ENCODE results near the gene WDFY4. TPM values are rescaled to one million over a fixed set of nuclear protein-coding genes. Genes with fewer than 3 reads are reported as not detected.

Gene WDFY4
- total and polyA plus RNA-seq, 2 of the 13 experiments (the other 11 are each of a cell fraction or from before 2014, with no cell fraction given) = not detected

DNA sequence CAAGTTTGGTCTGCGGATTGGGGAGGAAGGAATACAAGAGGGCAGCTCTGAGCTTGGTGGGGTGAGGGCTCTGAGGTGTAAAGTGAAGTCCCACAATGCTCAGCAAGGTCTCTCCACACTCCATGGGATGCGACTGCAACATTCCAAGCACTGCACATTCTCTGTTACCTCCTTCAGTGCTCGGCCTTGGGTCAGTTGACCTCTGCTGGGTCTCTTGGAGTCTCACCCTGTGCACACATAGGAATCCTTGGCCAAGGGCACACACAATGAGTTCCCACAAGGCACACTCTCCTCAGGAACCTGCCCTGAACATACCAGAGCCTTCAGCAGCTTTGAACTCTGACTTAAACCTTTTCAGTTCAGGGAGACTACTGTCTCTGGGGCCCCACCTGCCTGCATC lies 2.4 kb upstream of the WDFY4 start:
- DNase-seq (ENCODE audit: low spot score) (no peak), ATAC-seq (no peak), FAIRE-seq (no peak)
- H3K9me3 ChIP-seq (ENCODE audit: low read length) = peaks cover 5% of the 10 kb centered on the region
- H3K4me2 ChIP-seq (ENCODE audit: low read depth, low read length) = no peak overlapping the region
- WGBS (ENCODE audit: low lambda C conversion rate) = 21% methylated on average over 3 of the region's 3 CpGs
- H3K36me3 ChIP-seq (replicated peaks in 1 of 2; ENCODE audit: control insufficient read depth in 1 of 2, insufficient read depth in 2 of 2, low read length in 2 of 2) = no peaks in the 10 kb centered on the region
- no peaks in the 10 kb centered on the region for H3K4me1 ChIP-seq (ENCODE audit: insufficient read depth, low read length)
- no peak overlapping the region for H3K9ac ChIP-seq (ENCODE audit: insufficient read depth, low read depth, low read length)
- intact Hi-C loops (cut with micrococcal nuclease; ENCODE audit: unreplicated experiment) (no loop called here), in situ Hi-C loops (cut with HindIII; ENCODE audit: extremely low pct_ligation_motif_present, low pct_unique_long_range_greater_than_20kb) (no loop called here)
- H4K20me1 ChIP-seq (ENCODE audit: insufficient read depth, low read length) = no peaks in the 10 kb centered on the region
- POLR2A ChIA-PET = no interaction called here
- H3K27ac ChIP-seq (ENCODE audit: extremely low read length, insufficient read depth, low read length) = no peak overlapping the region
- BruUV-seq (replicated peaks) = no TSS peak
- H2AFZ ChIP-seq (ENCODE audit: low read length) = no peak overlapping the region
- H3K79me2 ChIP-seq (ENCODE audit: insufficient read depth, low read length) = no peaks in the 10 kb centered on the region
- peaks cover 0 to 8% of the 10 kb centered on the region in 2 experiments; a peak in 1 of 5 replicates for H3K27me3 ChIP-seq (ENCODE audit: control insufficient read depth in 1 of 2, insufficient read depth in 2 of 2, low read length in 2 of 2)
- no peak overlapping the region for H3K4me3 ChIP-seq (replicated peaks in 1 of 3; ENCODE audit: insufficient read depth in 1 of 3, low read depth in 2 of 3, low read length in 3 of 3)
- CTCF ChIA-PET (ENCODE audit: low intra/inter-chr PET ratio, low total read pairs) = no interaction called here
- TF ChIP-seq, protein P1, sequence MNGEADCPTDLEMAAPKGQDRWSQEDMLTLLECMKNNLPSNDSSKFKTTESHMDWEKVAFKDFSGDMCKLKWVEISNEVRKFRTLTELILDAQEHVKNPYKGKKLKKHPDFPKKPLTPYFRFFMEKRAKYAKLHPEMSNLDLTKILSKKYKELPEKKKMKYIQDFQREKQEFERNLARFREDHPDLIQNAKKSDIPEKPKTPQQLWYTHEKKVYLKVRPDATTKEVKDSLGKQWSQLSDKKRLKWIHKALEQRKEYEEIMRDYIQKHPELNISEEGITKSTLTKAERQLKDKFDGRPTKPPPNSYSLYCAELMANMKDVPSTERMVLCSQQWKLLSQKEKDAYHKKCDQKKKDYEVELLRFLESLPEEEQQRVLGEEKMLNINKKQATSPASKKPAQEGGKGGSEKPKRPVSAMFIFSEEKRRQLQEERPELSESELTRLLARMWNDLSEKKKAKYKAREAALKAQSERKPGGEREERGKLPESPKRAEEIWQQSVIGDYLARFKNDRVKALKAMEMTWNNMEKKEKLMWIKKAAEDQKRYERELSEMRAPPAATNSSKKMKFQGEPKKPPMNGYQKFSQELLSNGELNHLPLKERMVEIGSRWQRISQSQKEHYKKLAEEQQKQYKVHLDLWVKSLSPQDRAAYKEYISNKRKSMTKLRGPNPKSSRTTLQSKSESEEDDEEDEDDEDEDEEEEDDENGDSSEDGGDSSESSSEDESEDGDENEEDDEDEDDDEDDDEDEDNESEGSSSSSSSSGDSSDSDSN (CRISPR knock-in tag; IDR thresholded peaks at IDR 0.05) = no peak
- no peak for TF ChIP-seq NCOA5 (CRISPR knock-in tag; IDR thresholded peaks at IDR 0.05)
- no peak for TF ChIP-seq NFKB2 (CRISPR knock-in tag; IDR thresholded peaks at IDR 0.05; ENCODE audit: borderline replicate concordance)
- TF ChIP-seq, protein P2, sequence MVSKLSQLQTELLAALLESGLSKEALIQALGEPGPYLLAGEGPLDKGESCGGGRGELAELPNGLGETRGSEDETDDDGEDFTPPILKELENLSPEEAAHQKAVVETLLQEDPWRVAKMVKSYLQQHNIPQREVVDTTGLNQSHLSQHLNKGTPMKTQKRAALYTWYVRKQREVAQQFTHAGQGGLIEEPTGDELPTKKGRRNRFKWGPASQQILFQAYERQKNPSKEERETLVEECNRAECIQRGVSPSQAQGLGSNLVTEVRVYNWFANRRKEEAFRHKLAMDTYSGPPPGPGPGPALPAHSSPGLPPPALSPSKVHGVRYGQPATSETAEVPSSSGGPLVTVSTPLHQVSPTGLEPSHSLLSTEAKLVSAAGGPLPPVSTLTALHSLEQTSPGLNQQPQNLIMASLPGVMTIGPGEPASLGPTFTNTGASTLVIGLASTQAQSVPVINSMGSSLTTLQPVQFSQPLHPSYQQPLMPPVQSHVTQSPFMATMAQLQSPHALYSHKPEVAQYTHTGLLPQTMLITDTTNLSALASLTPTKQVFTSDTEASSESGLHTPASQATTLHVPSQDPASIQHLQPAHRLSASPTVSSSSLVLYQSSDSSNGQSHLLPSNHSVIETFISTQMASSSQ (IDR thresholded peaks at IDR 0.05; ENCODE audit: low read depth) = no peak
- TF ChIP-seq, protein P2 (CRISPR knock-in tag; IDR thresholded peaks at IDR 0.05; ENCODE audit: borderline replicate concordance) = no peak
- no peak for TF ChIP-seq SYNCRIP (IDR thresholded peaks at IDR 0.05; ENCODE audit: insufficient read depth, low read depth, low read length)
- TF ChIP-seq, protein P3, sequence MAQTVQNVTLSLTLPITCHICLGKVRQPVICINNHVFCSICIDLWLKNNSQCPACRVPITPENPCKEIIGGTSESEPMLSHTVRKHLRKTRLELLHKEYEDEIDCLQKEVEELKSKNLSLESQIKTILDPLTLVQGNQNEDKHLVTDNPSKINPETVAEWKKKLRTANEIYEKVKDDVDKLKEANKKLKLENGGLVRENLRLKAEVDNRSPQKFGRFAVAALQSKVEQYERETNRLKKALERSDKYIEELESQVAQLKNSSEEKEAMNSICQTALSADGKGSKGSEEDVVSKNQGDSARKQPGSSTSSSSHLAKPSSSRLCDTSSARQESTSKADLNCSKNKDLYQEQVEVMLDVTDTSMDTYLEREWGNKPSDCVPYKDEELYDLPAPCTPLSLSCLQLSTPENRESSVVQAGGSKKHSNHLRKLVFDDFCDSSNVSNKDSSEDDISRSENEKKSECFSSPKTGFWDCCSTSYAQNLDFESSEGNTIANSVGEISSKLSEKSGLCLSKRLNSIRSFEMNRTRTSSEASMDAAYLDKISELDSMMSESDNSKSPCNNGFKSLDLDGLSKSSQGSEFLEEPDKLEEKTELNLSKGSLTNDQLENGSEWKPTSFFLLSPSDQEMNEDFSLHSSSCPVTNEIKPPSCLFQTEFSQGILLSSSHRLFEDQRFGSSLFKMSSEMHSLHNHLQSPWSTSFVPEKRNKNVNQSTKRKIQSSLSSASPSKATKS (CRISPR knock-in tag; IDR thresholded peaks at IDR 0.05) = no peak
- TF ChIP-seq ZNF747 (CRISPR knock-in tag; IDR thresholded peaks at IDR 0.05; ENCODE audit: borderline replicate concordance) = no peak
- TF ChIP-seq, protein P4, sequence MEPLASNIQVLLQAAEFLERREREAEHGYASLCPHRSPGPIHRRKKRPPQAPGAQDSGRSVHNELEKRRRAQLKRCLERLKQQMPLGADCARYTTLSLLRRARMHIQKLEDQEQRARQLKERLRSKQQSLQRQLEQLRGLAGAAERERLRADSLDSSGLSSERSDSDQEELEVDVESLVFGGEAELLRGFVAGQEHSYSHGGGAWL (CRISPR knock-in tag; IDR thresholded peaks at IDR 0.05) = no peak
- no peak for TF ChIP-seq MIER3 (CRISPR knock-in tag; IDR thresholded peaks at IDR 0.05; ENCODE audit: borderline replicate concordance)

Data from HepG2 (cell line).